IMR-90 (cell line): Measurements from ENCODE around the gene PARD3.

Experiments
- CHD1 ChIP-seq: IDR thresholded peaks from 2 replicates; pipeline ENCODE4 v1.6.1; 2012; ENCODE audit warnings: low read depth, low read length, improper control_type of control experiment
- MAZ ChIP-seq: IDR thresholded peaks from 2 replicates; pipeline ENCODE4 v1.6.1; 2012; ENCODE audit warnings: low read depth, mild to moderate bottlenecking, low read length, improper control_type of control experiment, moderate library complexity, borderline replicate concordance
- POLR2A ChIP-seq: IDR thresholded peaks from 2 replicates; pipeline ENCODE4 v1.6.1; 2012; ENCODE audit warnings: mild to moderate bottlenecking, low read depth, low read length
- RCOR1 ChIP-seq: IDR thresholded peaks from 2 replicates; pipeline ENCODE4 v1.6.1; 2012; ENCODE audit warnings: mild to moderate bottlenecking, low read length, improper control_type of control experiment; ENCODE audit not compliant: insufficient replicate concordance
- RFX5 ChIP-seq: IDR thresholded peaks from 2 replicates; pipeline ENCODE4 v1.8.0; 2012; ENCODE audit warnings: low read depth, mild to moderate bottlenecking, low read length, moderate library complexity
- SMC3 ChIP-seq: fragments of 150-350 bp; IDR thresholded peaks from 2 replicates; pipeline ENCODE4 v1.6.1; 2016; ENCODE audit warnings: low read depth, mild to moderate bottlenecking, antibody characterized with exemption, low read length, moderate library complexity
- TF ChIP-seq, protein P1 (sequence below): conservative IDR thresholded peaks from 2 replicates; pipeline ENCODE4 v1.5.1; 2012; ENCODE audit warnings: mild to moderate bottlenecking, low read depth, low read length, improper control_type of control experiment

DNA sequence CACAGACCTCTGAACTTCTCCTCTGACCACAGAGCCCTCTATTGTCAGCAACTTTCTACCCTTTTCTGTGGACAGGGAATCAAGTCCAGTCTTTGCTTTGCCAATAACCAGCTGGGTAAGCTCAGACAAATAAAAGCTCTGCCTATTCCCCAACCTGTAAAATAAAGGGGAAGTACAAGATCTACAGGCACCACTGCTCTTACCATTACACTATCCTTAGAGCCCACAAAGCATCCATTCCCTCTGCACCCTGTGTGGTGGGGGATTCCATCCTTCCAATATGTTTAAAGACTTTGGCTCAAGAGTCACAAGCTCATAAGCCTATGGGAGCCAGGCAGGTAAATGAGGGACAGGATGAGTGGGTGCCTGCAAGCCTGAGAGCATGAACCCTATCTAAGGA lies 88.2 kb downstream of the PARD3 start:
- no peak for TF ChIP-seq RFX5
- TF ChIP-seq, protein P1, sequence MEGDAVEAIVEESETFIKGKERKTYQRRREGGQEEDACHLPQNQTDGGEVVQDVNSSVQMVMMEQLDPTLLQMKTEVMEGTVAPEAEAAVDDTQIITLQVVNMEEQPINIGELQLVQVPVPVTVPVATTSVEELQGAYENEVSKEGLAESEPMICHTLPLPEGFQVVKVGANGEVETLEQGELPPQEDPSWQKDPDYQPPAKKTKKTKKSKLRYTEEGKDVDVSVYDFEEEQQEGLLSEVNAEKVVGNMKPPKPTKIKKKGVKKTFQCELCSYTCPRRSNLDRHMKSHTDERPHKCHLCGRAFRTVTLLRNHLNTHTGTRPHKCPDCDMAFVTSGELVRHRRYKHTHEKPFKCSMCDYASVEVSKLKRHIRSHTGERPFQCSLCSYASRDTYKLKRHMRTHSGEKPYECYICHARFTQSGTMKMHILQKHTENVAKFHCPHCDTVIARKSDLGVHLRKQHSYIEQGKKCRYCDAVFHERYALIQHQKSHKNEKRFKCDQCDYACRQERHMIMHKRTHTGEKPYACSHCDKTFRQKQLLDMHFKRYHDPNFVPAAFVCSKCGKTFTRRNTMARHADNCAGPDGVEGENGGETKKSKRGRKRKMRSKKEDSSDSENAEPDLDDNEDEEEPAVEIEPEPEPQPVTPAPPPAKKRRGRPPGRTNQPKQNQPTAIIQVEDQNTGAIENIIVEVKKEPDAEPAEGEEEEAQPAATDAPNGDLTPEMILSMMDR: no peak
- TF ChIP-seq MAZ: no peak
- TF ChIP-seq POLR2A: no peak
- no peak for TF ChIP-seq RCOR1
- no peak for TF ChIP-seq CHD1
- TF ChIP-seq SMC3: no peak
